ENCODE data around the gene ZKSCAN1.

DNA sequence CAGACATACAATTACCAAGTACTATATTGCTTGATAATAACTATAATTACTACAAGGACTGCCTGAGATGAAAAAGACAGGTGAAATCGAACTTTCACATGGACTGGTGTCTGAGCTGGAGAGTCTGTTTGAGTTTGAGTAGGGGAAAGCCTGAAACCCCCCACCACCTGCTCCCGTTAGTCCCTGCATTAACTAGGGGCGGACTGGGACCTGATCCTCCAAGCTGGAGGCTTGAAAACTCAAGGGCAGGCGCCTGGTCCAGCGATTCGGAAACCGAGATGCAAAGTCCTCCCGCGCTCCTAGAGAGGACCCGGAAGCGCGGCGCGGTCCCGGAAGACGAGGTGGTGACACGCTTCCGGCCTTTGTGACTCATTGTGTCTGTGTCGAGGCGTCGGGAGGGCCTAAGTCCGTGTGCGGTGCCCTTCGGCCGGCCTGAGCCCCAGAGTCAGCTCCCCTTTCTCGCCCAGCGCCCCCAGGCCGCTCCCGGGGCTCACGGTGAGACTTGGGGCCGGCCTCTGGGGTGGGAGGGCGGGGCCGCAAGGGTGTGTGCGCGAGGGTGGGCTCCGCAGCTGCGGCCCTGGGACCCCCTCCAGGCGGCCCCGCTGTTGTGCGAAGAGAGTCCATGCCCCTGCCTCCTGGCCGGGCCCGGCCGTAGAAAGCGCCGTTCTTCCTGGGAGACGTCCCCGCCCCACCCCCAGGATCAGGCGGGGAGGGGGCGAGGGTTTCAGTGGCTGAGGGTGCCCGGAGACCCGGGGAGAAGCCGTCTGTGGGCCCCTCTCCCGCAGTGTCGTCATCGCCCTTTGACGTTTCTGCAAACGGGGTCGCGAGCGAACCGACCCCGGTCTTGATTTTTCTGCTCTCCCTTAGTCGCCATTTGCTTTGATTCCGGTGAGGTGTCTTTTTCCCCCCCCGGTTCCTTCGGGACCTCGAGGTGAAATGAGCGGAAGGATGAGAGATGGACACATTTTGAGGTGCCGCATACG is at the start of gene ZKSCAN1:
- TF ChIP-seq CTCF (conservative IDR thresholded peaks at IDR 0.05; ENCODE audit: low read depth, low read length) (no peak), EZH2phosphoT487 (IDR thresholded peaks at IDR 0.05; ENCODE audit: borderline replicate concordance, low read length) (no peak), EZH2 (IDR thresholded peaks at IDR 0.05; ENCODE audit: low read length, unreplicated experiment) (no peak)

All from PC-3 (cell line).